ENCODE measurements around the gene TNP2. TPM values are rescaled to one million over a fixed set of nuclear protein-coding genes. Genes with fewer than 3 reads are reported as not detected.
"Not testable (repeated sequence)": the region's sequence is repeated elsewhere in the genome, so short reads cannot be mapped to it uniquely, and the experiment has no call there.

Gene TNP2
- total and polyA plus RNA-seq, 12 donors, result not detected

DNA sequence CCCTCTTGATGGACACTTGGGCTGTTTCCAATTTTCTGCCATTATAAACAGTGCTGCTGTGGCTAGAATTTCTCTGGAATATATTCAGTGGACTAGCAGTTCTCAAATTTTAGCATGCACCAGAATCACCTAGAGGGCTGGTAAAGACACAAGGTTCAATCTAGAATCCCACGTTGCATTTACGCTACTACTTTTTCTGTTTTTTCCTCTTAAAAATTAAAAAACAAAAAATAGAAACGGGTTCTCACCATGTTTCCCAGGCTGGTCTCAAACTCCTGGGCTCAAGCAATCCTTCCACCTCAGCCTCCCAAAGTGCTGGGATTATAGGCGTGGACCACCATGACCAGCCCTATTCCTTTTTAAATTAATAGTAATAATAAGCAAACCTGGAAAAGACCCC lies 26.5 kb upstream of the TNP2 start:
- intact Hi-C loops (cut with DNase I), result loop anchor here in 1 of 2 donors (10.0 kb wide), 1 partner anchor 51 kb away; no protein-coding TSS in a partner anchor
- Histone ChIP-seq H3K36me3 (replicated peaks in 1 of 2) (no peaks in the 10 kb centered on the region), H3K9me3 (replicated peaks in 1 of 3) (no peaks in the 10 kb centered on the region), H3K27me3 (no peaks in the 10 kb centered on the region), H3K4me3 (no peak overlapping the region), H3K4me1 (replicated peaks in 1 of 2) (peaks cover 0 to 7% of the 10 kb centered on the region in 2 donors), H3K27ac (no peak overlapping the region)
- DNase-seq, result no peak
- 86 to 96% (median 89%) methylated on average over 4 of the region's 4 CpGs for WGBS, 4 donors
- no peak for TF ChIP-seq POLR2A (IDR thresholded peaks at IDR 0.05)
- TF ChIP-seq, protein P1, sequence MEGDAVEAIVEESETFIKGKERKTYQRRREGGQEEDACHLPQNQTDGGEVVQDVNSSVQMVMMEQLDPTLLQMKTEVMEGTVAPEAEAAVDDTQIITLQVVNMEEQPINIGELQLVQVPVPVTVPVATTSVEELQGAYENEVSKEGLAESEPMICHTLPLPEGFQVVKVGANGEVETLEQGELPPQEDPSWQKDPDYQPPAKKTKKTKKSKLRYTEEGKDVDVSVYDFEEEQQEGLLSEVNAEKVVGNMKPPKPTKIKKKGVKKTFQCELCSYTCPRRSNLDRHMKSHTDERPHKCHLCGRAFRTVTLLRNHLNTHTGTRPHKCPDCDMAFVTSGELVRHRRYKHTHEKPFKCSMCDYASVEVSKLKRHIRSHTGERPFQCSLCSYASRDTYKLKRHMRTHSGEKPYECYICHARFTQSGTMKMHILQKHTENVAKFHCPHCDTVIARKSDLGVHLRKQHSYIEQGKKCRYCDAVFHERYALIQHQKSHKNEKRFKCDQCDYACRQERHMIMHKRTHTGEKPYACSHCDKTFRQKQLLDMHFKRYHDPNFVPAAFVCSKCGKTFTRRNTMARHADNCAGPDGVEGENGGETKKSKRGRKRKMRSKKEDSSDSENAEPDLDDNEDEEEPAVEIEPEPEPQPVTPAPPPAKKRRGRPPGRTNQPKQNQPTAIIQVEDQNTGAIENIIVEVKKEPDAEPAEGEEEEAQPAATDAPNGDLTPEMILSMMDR (IDR thresholded peaks at IDR 0.05), result no peak

DNA sequence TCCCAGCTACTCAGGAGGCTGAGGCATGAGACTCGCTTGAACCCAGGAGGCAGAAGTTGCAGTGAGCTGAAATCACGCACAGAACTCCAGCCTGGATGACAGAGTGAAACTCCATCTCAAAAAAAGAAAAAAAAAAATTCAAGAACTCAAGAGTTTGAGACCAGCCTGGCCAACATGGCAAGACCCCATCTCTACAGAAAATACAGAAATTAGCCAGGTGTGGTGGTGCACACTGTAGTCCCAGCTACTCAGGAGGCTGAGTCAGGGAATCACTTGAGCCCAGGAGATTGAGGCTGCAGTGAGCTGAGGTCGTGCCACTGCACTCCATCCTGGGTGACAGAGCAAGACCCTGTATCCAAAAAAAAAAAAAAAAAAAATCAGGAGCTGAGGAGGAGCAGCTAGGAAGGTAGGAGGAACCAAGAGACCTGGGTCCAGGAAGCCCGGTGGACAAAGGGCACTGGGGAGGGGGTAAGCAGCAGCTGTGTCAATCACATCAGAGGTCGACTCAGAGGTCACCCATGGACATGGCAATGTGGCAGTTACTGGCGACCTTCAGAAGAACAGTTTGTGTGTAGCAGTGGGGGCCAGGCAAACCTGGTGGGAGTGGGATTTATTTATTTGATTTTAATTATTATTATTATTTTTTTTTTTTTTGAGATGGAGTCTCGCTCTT lies 23.1 kb upstream of the TNP2 start:
- DNase-seq, result no peak
- H3K4me1 ChIP-seq (replicated peaks in 1 of 2), result peaks cover 0 to 3% of the 10 kb centered on the region in 2 donors
- H3K9me3 ChIP-seq (replicated peaks in 1 of 3), result no peaks in the 10 kb centered on the region
- no peaks in the 10 kb centered on the region for H3K36me3 ChIP-seq (replicated peaks in 1 of 2)
- no peaks in the 10 kb centered on the region for H3K27me3 ChIP-seq
- intact Hi-C loops (cut with DNase I), result loop anchor here in 1 of 2 donors (10.0 kb wide), 1 partner anchor 47 kb away; no protein-coding TSS in a partner anchor
- TF ChIP-seq, protein P1 (IDR thresholded peaks at IDR 0.05), result no peak
- no peak for TF ChIP-seq POLR2A (IDR thresholded peaks at IDR 0.05)
- WGBS, 4 donors, result 73 to 87% (median 82%) methylated on average over 7 of the region's 7 CpGs
- H3K4me3 ChIP-seq, result no peak overlapping the region
- H3K27ac ChIP-seq, result no peak overlapping the region

DNA sequence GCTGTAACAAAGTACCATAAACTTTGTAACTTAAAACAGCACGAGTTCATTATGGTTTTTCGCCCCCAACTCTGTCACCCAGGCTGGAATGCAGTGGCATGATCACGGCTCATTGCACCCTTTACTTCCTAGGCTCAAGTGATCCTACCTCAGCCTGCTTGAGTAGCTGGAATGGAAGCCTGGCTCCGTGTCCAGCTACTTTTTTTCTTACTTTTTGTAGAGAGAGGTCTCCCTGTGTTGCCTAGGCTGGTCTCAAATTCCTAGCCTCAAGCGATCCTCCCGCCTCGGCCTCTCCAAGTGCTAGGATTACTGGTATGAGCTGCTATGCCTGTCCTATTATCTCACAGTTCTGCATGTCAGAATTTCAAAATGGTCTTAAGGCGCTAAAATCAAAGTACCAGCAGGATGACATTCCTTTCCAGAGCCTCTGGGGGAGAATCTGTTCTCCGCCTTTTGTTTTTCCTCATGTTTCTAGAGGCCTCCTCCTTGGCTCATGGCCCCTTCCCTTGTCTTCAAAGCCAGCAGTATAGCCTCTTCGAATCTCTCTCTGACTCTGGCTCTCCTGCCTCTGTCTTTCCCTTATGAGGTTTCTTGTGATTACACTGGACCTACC lies 22.1 kb upstream of the TNP2 start:
- no peaks in the 10 kb centered on the region for H3K36me3 ChIP-seq (replicated peaks in 1 of 2)
- no peaks in the 10 kb centered on the region for H3K4me1 ChIP-seq (replicated peaks in 1 of 2)
- no peaks in the 10 kb centered on the region for H3K27me3 ChIP-seq
- H3K4me3 ChIP-seq, result no peak overlapping the region
- TF ChIP-seq, protein P1 (IDR thresholded peaks at IDR 0.05), result no peak
- TF ChIP-seq POLR2A (IDR thresholded peaks at IDR 0.05), result no peak
- no peak for DNase-seq
- 78 to 82% (median 81%) methylated on average over 10 of the region's 10 CpGs for WGBS, 4 donors
- intact Hi-C loops (cut with DNase I), result loop anchor here in 1 of 2 donors (10.0 kb wide), 1 partner anchor 46 kb away; no protein-coding TSS in a partner anchor
- no peak overlapping the region for H3K27ac ChIP-seq
- H3K9me3 ChIP-seq (replicated peaks in 1 of 3), result no peaks in the 10 kb centered on the region

DNA sequence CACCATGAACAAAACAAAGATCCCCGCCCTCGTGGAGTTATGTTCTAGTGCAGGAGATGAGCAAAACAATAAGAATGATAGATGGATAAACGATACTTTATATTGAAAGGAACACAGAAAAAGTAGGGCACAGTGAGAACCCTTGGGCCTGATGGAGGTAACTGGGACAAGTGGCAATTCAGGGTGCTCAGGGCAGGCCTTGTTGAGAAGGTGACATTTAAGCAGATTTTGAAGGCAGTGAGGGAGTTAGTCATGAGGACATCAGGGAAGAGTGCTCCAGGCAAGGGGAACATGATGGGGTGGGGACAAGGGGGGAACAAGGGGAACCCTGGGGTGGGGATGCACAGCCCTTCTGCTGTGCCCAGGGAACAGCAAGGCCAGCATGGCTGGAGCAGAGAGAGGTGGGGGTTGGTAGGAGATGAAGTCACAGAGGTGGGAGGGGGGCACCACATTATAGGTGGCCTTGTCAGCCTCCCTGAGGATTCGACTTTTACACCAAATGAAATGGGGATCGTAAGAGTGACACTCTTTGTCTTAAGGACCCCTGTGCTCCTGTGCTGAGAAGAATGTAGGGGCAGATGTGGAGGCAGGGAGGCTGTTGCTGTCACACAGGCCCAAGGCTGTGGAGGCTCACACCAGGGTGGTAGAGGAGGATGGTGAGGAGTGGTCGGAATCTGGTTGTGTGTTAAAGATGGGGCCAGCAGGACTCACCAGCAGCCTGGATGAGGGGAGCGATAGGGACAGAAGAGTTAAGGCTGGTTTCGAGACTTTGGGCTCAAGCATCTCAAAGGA lies 21.2 kb upstream of the TNP2 start:
- DNase-seq, result no peak
- intact Hi-C loops (cut with DNase I), result loop anchor here in 1 of 2 donors (10.0 kb wide), 1 partner anchor 45 kb away; no protein-coding TSS in a partner anchor
- Histone ChIP-seq H3K4me1 (replicated peaks in 1 of 2) (no peaks in the 10 kb centered on the region), H3K9me3 (replicated peaks in 1 of 3) (no peaks in the 10 kb centered on the region), H3K27me3 (no peaks in the 10 kb centered on the region), H3K27ac (no peak overlapping the region), H3K4me3 (no peak overlapping the region), H3K36me3 (replicated peaks in 1 of 2) (no peaks in the 10 kb centered on the region)
- no peak for TF ChIP-seq POLR2A (IDR thresholded peaks at IDR 0.05)
- TF ChIP-seq, protein P1 (IDR thresholded peaks at IDR 0.05), result no peak
- 88 to 92% (median 89%) methylated on average over 8 of the region's 8 CpGs for WGBS, 4 donors

DNA sequence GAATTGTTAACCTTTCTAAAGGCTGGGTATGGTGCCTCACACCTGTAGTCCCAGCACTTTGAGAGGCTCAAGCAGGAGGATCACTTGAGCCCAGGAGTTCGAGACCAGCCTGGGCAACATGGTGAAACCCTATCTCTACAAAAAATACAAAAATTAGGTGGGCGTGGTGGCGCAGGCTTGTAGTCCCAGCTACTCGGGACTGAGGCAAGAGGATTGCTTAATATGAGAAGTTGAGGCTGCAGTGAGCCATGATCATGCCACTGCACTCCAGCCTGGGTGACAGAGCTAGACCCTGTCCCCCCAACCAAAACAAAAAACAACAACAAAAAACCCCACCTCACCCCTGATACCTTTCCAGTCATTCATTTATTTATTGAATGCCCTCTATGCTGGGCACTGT lies 20.6 kb upstream of the TNP2 start:
- H3K9me3 ChIP-seq (replicated peaks in 1 of 3); H3K27me3 ChIP-seq; DNase-seq; H3K4me3 ChIP-seq; H3K27ac ChIP-seq; H3K4me1 ChIP-seq (replicated peaks in 1 of 2); H3K36me3 ChIP-seq (replicated peaks in 1 of 2): not testable (repeated sequence)
- WGBS, 4 donors, result 76 to 97% (median 86%) methylated on average over 4 of the region's 4 CpGs
- intact Hi-C loops (cut with DNase I), result loop anchor here in 1 of 2 donors (10.0 kb wide), 1 partner anchor 45 kb away; no protein-coding TSS in a partner anchor
